ENCODE data around the gene FNDC3B. TPM values are rescaled to one million over a fixed set of nuclear protein-coding genes. Genes with fewer than 3 reads are reported as not detected.
A peak's percentile ranks its signal among the peaks of the same experiment; 100 is the strongest.

Gene FNDC3B
- total and polyA plus RNA-seq, 2 of the 8 experiments (the other 6 are each of a cell fraction or from before 2014, with no cell fraction given): 14.1 to 44.4 TPM

- Histone ChIP-seq H3K4me2 (ENCODE audit: insufficient read depth in 1 of 2, low read depth in 2 of 2, low read length in 2 of 2) (peak overlapping the region in 1 of 2 experiments; percentile 35; a peak in 1 of 4 replicates), H2BK20ac (ENCODE audit: low read length) (no peak overlapping the region), H2BK12ac (ENCODE audit: low read depth, low read length) (peak overlapping the region; percentile 3), H4K5ac (ENCODE audit: insufficient read length, low read depth, low read length) (no peak overlapping the region), H3K79me1 (ENCODE audit: low read depth, low read length) (no peaks in the 10 kb centered on the region; the same call in 1 of the 2 replicates), H2BK120ac (replicated peaks; ENCODE audit: low read depth, low read length) (no peak overlapping the region), H2AFZ (ENCODE audit: low read length) (no peak overlapping the region), H4K8ac (ENCODE audit: extremely low read depth, insufficient read depth, low read length) (no peak overlapping the region), H3K23ac (ENCODE audit: insufficient read length) (no peak overlapping the region), H4K91ac (replicated peaks; ENCODE audit: insufficient read length, low read length) (no peak overlapping the region), H2BK15ac (ENCODE audit: low read length) (no peak overlapping the region), H4K20me1 (replicated peaks in 1 of 2; ENCODE audit: control insufficient read depth in 1 of 2, insufficient read depth in 2 of 2, low read length in 2 of 2) (peaks cover 0 to 2% of the 10 kb centered on the region in 2 experiments), H3K9ac (replicated peaks in 1 of 4; ENCODE audit: extremely low read depth in 1 of 4, low read depth in 3 of 4, low read length in 3 of 4) (no peak overlapping the region), H3K36me3 (ENCODE audit: control insufficient read depth in 2 of 4, insufficient read depth in 4 of 4, low read length in 3 of 4) (no peaks in the 10 kb centered on the region), H3K4me1 (replicated peaks in 1 of 4; ENCODE audit: control insufficient read depth in 3 of 4, insufficient read depth in 4 of 4, low read length in 3 of 4) (peaks cover 9 to 23% (median 22%) of the 10 kb centered on the region in 4 experiments; a peak in 6 of 7 replicates), H3K4me3 (ENCODE audit: extremely low read depth in 1 of 4, insufficient read depth in 2 of 4, low read depth in 3 of 4, low read length in 4 of 4) (no peak overlapping the region), H2BK5ac (ENCODE audit: low read depth, low read length) (no peak overlapping the region), H3K27ac (ENCODE audit: low read depth, low read length) (no peak overlapping the region), H3K18ac (ENCODE audit: extremely low read depth, low read length) (no peak overlapping the region), H3K14ac (ENCODE audit: insufficient read length) (no peak overlapping the region), H3K56ac (replicated peaks; ENCODE audit: insufficient read length, low read depth, low read length) (no peak overlapping the region), H3K4ac (replicated peaks; ENCODE audit: insufficient read length, low read depth, low read length) (no peak overlapping the region), H3K79me2 (ENCODE audit: control insufficient read depth in 1 of 2, insufficient read depth in 2 of 2, low read length in 2 of 2) (peaks cover 0 to 50% of the 10 kb centered on the region in 2 experiments; a peak in 2 of 4 replicates), H2AK5ac (ENCODE audit: low read depth, low read length) (no peak overlapping the region; the same call in 1 of the 2 replicates), H3K9me3 (ENCODE audit: insufficient read depth in 2 of 2, low read depth in 1 of 2, low read length in 1 of 2) (no peaks in the 10 kb centered on the region), H3K27me3 (replicated peaks in 1 of 4; ENCODE audit: control insufficient read depth in 3 of 4, extremely low read depth in 1 of 4, insufficient read depth in 3 of 4, low read length in 3 of 4) (no peaks in the 10 kb centered on the region), H3K23me2 (ENCODE audit: low read depth, low read length) (no peaks in the 10 kb centered on the region)
- ChIA-PET POLR2A (ENCODE audit: partially characterized antibody) (no interaction called here), CTCF (ENCODE audit: partially characterized antibody) (interaction anchor here (0.7 to 2.7 kb wide), 15 partner anchors 8 to 163 kb away, joined by 3 to 15 read pairs (median 6); no protein-coding TSS in a partner anchor)
- DNase-seq (ENCODE audit: low read depth in 1 of 2, low spot score in 2 of 2) (no peak), FAIRE-seq (no peak)
- 88% methylated on average over 5 of the region's 5 CpGs; no CpG with 5 or more reads in 1 of the 2 experiments for WGBS, 2 experiments (ENCODE audit: extremely low coverage in 1 of 2, insufficient coverage in 1 of 2, insufficient read length in 1 of 2, insufficient replicate concordance in 2 of 2, low coverage in 1 of 2, low lambda C conversion rate in 2 of 2, missing lambda C conversion rate in 1 of 2)
These were observed 130.8 kb downstream of the FNDC3B start for GRCh38 chr3:172170073-172170709.
